Activated effector memory CD4-positive, alpha-beta T cell treated with anti-CD3 and anti-CD28 coated beads, Interleukin-2, amount 50 U/mL, for 16 hours (primary cell): ENCODE measurements around the gene STT3B.
A peak's percentile ranks its signal among the peaks of the same experiment; 100 is the strongest.
"Not testable (repeated sequence)": the region's sequence is repeated elsewhere in the genome, so short reads cannot be mapped to it uniquely, and the experiment has no call there.

Source experiments
- DNase-seq: peaks from one replicate; pipeline ENCODE4 v3.0.0-alpha.2; 2020

The STT3B gene

DNA sequence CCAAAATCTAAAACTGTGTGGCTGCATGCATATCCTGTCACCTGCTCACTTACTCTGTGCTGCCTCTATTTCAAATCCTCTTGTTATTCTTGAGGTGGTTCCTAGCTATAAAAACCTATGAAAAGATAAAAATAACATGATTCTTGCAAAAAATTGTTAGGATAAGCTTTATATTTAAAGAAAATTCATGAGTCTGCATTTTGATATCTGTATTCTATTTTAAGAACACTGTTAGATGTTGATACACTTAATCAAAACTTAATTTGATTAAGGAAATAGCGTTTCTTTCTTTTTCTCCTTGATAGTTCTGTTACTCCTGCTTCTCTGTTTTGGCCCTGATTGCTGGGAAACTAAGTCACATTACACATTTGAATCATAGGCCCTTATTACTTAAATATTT is 22.5 kb downstream of the STT3B start:
- DNase-seq = no peak

DNA sequence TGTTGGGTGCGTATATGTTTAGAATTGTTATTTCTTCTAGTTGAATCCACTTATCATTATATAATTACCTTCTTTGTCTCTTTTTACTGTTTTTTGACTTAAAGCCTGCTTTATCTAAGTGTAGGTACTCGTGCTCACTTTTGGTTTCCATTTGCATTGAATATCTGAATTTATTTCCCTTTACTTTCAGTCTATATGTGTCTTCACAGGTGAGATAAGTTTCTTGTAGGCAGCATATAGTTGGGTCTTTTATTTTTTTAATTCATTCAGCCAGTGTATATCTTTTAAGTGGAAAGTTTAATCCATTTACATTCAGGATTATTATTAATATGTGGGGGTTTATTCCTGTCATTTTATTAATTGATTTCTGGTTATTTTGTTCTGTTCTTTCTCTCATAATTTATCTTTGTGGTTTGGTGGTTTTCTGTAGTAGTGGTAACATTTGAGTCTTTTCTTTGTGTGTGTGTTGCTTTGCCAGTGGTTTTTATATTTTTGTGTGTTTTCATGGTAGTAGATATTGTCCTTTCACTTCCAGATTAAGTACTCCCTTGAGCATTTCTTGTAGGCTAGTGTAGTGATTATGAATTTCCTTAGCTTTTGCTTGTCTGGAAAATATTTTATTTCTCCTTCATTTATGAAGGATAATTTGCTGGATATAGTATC is 27.3 kb downstream of the STT3B start:
- DNase-seq = no peak

DNA sequence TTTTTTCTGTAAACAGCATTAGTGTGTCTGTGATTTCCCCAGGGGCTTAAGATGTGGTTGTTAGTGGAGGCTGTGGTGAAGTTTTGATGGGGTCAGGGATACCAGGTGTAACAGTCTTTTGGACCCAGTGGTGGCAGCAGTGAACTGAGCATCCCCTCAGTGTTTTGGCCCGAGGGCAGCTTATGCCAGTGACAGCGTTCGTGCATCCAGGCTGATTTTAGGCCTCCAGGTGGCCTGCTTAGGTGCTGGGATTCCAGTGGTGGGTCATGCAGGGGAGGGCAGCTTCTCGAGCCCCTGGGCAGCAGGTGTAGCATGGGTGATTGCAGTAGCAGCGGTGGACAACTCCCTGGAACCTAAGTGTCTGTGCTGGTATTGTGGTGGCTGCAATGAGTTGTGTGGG is 29.2 kb downstream of the STT3B start:
- peak; percentile 28 for DNase-seq

DNA sequence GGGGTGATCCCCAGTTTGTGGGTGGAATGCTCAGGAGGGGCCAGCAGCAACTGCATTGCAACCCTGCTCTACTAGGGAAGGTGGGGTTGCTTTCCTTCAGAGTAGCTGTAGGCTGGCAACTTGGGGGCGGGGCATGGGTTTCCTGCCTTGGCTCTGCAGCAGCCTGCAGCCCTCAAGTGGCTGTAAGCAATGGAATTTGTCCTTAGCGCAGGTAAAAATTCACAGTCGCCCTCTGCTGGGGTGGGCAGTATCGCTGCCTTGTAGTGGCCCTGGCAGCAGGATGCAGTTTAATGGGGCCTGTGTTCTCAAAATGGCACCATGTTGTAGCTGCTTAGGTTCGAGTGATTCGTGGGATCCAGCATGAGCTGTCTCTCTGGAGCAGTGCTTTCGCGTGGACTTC is 29.8 kb downstream of the STT3B start:
- peak; percentile 68 for DNase-seq

DNA sequence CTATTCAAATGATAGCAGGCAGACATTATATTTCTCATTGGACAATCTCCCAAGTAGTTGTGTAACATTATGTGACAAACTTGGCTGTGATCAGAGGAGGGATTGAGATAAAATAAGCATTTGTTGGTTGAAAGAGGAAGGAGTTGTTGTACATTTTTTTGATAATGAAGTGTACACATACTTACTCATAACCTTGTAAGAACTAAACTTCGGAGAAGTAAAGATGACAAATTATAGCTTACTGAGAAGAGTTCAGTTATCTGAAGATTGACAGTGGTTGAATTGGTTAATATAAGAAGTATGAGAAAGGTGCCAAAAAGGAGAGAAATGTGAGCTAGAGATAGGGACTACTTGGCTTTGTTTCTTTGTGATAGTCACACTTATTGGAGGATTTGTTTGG is 32.6 kb downstream of the STT3B start:
- DNase-seq = no peak

DNA sequence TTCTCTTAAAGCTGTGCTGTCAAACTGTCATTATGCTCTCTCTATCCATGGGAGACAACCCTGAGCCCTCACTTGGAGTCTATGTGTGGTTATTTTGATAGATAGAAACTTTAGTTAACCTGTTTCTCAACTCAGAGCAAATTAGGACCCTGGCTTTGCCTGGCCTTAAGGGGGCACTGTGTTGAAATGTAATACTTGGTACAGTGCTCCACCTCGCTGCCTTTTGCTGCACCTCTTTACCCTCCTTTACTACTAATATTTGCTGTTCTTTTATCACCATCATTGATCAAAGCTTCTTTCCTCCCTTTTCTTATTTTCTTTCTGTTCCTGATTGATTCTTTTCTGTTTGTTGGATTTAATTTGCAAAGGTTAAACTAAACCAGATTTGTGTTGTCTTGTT is 34.3 kb downstream of the STT3B start:
- peak; percentile 63 for DNase-seq

DNA sequence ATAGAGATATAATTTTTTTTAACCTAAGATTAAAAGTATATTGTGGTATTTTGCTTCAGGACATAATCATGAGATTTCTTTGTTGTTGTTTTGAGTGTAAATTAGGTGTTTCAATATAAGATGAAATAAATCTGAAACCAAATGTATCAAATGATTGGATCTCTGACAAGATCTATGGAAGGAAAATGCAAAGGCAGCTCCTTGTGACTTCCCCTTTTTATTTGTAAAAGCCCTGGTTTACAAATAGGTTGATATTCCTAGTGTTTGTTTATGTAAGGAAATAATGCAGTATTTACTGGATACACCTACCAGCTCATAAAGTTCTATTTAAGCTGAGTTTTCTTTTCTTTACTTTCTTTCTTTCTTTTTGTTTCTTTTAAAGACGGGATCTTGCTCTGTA is 35.9 kb downstream of the STT3B start:
- no peak for DNase-seq

DNA sequence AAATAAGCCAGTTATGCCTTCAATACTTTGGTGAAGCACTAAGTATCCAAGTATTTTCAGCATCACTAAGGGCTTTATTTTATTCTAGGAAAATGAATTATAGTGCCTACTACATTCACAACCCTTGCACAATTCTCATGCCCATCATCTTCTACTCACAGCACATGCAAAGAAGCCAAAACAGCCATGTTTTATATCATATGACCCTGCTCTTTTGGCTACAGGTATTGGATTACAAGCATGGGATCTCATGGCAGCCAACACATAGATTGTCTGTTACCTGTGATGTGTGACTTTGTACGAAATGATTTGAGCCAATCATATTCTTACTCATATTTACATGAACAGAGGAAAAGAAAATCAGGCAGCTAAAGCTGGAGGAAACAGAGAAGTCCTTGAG is 38.6 kb downstream of the STT3B start:
- no peak for DNase-seq

DNA sequence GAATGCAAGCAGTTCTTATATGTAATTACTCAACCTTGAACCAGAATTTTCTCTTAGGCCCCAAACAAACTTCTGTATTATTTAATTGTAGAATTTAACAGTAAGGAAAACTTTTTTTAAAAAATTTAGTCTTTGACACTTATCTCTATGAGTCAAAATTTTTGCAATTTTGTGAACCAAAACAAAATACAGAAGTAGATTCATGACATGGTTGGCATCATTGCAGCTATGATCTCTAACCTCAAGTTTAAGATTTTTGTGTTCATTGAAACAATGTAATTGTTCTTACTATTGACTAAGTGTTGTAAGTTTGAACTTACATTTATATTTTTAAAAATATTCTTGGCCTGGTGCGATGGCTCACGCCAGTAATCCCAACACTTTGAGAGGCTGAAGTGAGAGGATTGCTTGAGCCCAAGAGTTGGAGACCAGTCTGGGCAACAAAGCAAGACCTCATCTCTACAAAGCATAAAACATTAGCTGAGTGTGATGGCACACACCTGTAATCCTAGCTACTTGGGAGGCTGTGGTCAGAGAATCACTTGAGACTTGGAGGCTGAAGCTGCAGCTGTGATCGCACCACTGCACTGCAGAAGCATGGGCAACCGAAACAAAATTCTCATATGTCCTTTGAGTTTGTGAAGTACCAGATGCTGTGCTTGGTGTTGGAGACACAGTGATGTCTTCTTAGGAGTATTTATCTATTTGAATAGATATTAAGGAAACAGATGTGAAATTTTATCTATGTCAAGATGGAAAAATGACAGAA is 39.7 kb downstream of the STT3B start:
- DNase-seq = no peak

DNA sequence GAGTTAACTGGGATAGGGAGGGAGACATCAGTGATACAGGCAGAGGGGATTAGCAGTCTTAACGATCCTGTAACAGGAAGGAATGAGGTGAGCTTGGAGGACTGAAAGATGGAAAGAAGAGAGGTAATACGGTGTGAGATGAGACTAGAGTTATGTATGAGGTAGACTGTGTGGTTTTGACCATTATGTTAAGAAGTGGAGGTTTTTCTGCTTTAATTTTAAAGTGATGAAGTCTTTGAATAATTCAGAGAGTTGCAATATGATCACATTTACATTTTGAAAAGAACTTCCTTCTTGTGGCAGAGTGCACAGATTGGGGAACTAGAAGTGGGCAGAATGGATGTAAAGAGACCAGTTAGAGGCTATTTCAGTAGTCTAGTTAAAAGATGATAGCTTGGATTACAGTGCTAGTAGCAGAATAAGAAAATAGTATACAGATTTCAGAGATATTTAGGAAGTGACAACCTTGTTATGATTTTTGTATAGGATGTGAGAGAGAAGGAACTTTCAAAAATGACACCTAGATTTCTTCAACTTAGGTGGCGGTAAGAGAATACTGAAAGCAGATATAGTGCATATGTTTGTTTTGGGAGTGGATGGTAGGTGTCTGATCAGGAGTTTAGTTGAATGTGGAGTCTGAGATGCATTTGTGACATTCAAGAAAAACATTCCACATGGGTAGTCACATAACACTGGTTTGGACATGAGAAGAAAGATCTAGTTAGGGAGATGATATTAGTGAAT is 40.5 kb downstream of the STT3B start:
- DNase-seq = no peak

DNA sequence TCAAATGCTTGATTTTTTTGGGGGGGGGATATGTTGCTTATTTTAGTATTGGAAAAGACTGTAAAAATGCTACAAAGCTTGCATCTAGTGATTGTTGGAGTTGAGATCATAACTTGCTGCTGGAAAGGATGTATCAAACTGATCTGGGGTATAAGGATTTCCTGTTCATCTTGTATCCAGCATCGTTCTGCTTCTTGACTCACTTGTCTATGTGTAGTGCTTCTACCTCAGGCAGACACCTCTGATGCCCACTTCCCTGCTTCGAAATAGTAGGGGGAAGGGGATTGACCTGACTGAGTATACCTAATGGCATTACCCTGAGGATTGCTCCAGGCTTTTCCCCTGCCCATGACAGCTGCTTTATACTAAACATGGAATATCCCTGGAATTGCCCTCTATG is 42.7 kb downstream of the STT3B start:
- no peak for DNase-seq

DNA sequence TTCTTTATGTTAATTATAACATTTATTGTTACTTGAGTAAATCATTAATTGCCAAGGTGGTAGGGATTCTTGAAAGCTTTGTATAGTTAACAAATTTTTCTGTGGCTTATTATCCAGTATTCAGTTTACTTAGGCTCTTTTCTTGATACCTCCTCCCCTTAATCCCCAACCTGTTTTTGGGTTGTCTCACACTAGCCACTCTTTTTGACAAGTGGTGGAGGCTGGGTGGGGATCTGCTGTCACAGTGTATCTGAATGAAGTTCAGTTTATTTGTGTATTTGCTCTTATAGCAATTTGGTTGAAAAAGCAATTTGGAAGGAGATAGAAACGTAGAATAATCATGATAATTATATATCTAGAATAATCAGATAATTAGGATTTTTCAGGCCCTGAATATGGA is 43.8 kb downstream of the STT3B start:
- DNase-seq = no peak

DNA sequence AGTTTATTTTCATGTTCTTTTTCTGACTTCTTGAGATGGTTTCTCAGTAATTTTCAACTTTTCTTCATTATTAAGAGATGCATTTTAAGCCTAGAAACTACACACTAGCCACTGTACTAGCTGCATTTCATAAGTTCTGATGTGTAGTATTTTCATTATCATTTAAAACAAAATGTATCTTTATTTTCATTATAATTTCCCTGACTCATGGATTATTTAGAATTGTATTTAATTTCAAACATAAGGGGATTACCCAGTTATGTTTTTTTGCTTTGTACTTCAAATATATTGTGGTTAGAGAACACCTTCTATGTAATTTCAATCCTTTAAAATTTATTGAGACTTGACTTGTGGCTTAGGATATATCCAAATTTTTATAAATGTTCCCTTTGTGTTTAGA is 44.5 kb downstream of the STT3B start:
- DNase-seq = no peak

DNA sequence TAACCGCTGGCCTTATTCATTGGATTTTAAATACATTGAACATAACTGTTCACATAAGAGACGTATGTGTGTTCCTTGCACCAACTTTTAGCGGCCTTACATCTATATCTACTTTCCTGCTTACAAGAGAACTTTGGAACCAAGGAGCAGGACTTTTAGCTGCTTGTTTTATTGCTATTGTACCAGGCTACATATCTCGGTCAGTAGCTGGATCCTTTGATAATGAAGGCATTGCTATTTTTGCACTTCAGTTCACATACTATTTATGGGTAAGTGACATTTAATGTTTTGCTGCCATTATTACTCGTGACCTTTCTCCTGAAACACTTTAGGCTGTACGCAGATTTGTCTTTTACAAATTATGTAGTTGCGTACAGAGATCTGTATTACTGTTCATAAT is 47.1 kb downstream of the STT3B start:
- DNase-seq = no peak

DNA sequence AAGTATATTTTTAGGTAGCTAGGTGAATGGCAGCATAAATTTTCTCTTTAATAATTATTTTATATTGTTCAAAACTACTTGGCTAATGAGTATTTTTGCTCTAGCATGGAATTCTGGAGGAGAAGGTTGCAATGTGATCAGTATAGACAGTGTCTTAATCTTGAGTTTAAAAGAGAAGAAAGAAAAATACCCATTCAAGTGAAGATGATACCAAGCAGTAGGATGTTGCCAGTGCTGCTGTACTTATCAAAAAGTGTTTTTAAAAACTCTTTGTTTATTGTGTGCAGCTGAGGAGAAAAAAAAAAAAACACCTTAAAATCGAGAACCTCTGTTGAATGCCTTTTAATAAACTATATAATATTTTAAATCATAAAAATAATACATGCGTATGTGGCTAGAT is 47.9 kb downstream of the STT3B start:
- DNase-seq = no peak

DNA sequence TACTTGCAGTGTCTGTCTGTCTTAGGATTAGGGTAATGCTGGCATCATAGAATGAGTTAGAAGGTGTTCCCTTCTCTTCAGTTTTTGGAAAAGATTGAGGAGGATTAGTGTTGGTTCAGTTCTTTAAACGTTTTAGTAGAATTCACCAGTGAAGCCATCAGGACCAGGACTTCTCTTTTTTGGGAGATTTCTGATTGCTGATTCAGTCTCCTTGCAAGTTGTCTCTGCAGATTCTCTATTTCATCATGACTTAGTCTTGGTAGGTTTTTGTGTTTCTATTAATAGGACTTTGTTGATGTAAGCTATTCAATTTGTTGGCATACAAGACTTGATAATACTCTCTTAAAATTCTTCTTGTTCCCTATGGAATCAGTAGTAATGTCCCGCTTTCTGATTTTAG is 48.9 kb downstream of the STT3B start:
- no peak for DNase-seq

DNA sequence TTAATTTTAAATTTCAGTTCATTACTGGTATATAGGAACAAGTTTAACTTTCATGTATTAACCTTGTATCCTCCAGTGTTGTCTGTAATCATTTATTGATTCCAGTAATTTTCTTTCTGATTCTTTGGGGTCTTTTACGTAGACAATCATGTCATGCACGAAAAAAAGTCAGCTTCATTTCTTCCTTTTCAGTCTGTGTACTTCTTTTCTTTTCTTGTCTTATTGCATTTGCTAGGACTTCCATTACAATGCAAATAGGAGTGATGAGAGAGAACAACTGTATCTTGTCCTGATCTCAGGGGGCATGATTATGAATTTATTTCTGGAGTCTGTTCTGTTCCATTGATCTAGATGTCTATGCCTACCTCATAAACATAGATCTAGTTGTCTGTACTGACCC is 56.5 kb downstream of the STT3B start:
- no peak for DNase-seq

DNA sequence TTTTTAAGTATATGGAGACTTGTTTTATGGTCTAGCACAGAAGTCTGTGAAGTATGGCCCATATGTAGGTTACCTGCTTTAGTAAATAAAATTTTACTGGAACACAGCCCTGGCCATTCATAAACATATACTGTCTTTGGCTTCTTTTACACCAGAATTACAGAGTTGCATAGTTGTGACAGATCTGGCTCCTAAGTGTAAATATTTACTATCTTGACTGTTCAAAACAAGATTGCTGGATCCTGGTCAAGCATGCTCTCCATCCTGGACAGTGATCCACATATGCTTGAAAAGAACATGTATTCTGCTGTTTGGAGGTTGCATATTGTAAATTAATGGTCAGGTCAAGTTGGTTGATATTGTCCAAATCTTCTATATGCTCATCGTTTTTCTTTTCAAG is 57.9 kb downstream of the STT3B start:
- DNase-seq = no peak

DNA sequence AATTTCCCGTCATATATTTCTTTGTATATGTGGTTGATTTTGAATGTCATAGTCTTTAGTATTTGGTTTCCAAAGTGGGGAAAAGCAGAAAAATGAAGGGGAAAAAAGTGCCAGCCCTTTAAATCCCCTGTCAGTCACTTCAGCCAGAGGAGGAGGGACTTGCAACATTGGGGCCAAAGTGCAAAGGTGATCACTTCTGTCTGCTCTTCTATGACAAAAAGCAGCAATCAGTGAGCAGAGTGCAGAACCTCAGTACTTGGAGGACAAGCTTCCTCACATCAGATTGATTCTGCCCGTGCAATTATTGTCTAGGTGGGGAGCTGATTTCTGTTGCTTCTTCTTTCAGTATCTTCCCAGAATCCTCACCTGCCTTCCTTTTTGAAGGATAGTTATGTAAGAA is 60.0 kb downstream of the STT3B start:
- no peak for DNase-seq

DNA sequence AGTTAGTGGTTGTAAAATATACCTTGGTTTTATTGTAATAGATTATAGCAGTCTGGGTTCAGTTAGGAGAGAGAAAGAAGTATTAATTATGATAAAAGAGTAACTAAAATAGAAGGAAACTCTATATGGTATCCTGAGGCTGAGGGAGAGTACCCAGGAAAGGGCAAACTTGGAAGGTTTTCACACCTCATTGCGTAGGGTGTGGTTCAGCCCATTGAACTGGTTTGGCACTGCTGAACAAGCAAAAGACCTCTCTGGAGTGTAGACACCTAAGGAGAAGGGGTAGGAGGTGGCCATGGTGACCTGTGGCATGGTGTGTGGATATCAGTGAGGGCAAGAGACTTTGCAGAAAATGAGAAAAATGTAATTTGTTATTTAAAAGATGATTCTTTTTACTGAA is 63.5 kb downstream of the STT3B start:
- no peak for DNase-seq

DNA sequence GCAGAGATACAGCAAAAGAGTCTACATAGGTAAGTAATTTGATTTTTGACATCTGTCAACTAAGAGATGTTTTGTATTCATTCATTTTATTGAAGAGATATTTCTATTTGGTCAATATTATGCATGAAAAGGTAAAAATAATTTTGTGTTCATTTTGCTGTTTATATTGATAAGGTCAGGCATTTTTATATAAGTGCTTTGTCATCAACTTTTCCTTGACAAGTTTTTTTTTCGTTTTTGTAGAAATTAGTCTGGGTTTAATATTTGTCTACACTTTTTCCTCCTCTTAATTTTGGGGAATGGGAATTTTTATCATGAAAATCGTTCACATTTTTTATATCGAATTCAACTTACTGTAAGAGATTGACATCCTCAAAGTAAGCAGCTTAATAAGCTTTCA is 67.7 kb downstream of the STT3B start:
- DNase-seq = no peak

DNA sequence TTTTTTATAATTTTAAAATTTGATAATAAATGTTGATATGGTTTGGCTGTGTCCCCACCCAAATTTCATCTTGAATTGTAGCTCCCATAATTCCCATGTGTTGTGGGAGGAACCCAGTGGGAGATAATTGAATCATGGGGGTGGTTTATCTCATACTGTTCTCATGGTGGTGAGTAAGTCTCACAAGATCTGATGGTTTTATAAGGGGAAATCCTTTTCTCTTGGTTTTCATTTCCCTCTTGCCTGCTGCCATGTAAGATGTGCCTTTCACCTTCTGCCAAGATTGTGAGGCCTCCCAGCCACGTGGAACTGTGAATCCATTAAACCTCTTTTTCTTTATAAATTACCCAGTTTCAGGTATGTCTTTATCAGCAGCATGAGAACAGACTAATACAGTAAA is 72.6 kb downstream of the STT3B start:
- not testable (repeated sequence) for DNase-seq

DNA sequence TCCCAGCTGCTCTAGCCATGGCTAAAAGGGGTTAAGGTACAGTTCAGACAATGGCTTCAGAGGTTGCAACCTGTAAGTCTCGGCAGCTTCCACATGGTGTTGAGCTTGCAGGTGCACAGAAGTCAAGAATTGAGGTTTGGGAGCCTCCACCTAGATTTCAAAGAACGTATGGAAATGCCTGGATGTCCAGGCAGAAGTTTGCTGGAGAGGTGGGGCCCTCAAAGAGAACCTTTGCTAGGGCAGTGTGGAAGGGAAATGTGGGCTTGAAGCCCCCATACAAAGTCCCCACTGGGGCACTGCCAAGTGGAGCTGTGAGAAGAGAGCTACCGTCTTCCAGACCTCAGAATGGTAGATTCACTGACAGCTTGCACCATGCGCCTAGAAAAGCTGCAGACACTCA is 73.7 kb downstream of the STT3B start:
- DNase-seq = no peak

DNA sequence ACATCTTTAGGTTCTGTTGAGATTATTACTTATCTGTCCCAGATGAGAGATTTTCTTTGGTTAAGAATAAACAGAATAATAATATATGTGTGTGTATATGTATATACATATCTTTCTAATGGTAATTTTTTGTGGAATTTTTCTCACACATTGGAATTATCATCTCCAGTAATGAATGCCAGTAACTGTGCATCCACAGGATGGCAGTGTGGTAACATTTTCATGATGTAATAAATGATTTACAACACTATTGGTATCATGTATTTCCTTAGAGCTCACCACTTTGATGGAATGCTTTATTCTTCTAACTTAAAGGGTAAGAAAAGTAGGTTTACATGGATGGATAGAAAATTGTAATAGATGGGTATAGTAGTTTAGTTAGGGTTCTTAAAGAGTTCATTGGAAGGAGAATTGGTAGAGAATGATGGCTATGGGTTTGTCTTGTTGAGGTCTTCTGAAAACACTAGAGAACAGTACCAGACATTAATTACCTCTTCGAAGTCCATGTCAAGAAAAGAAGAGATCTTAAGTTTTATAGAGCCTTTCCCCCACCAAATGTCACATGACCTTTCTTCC is 78.1 kb downstream of the STT3B start:
- no peak for DNase-seq
